ENCODE results near the gene WIPI1.
"Not testable (repeated sequence)": the region's sequence is repeated elsewhere in the genome, so short reads cannot be mapped to it uniquely, and the experiment has no call there.

Gene WIPI1

DNA sequence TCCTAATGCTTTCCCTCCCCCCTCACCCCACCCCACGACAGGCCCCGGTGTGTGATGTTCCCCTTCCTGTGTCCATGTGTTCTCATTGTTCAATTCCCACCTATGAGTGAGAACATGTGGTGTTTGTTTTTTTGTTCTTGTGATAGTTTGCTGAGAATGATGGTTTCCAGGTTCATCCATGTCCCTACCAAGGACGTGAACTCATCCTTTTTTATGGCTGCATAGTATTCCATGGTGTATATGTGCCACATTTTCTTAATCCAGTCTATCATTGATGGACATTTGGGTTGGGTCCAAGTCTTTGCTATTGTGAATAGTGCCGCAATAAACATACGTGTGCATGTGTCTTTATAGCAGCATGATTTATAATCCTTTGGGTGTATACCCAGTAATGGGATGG, 53.5 kb downstream of the WIPI1 start:
- not testable (repeated sequence) for DNase-seq

- DNase-seq = no peak
These were observed 54.2 kb downstream of the WIPI1 start for GRCh38 chr17:68403122-68403521.

GRCh38 chr17:68401288-68401687, 56.0 kb downstream of the WIPI1 start:
- DNase-seq = no peak

- no peak for DNase-seq
These were observed 56.9 kb downstream of the WIPI1 start for GRCh38 chr17:68400404-68400735.

DNA sequence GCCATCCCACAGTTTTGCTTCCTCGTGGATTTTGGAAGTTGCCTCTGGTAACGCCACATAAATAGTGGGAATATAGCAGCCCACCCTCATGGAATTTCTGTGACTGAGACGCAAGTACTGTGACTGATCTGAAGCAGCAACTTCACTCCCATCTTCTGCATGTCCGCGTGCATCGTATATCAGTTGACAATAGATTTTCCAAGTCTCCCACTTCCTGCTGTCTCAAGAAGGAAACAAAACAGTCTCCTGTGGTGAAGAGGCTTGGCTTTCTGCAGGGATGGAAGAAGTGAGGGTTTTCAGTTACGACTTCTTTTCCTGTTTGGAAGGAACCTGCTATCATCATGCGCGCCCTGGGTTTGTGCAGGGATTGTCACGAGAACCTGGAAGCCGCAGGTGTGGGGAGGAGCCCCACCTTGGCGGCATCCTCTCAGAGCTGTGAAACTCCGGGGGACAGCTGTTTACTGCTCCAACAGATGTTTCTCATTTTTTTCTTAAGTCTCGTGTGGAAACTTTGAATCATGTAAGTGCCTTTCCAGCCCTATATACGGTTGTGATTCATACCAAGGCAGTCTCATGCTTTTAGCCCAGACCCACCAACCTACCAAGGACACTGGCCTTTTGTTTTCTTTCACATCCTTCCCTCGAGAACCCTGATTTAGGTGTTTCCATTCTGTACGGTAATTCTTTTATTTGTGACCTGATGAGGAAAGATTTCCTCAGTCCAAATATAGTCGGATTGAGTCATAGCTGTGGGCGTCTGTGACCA, 57.5 kb downstream of the WIPI1 start:
- DNase-seq = peak; percentile 47 to 52

GRCh38 chr17:68398691-68399637, 58.3 kb downstream of the WIPI1 start:
- DNase-seq = peak in 1 of 2 donors; percentile 8

DNA sequence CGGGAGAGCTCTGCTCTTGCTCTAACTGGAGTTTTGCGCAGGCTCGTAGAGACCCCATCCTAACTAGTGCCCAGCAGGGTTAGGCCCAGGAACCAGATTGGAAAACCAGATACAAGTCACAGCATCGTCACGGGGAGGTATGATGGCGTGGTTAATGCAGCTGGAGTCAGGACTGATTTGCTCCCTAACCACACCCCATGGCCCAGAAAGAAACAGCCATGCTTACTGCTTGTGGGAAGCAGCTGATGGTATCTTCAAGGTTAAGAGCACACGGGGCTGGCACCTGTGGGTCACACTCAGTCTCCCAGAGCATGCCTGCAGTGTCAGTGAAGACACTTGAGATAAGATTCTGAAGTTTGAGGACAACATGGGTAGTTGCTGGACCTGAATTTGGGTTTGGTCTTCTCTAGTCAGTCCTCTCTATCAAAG, 60.2 kb downstream of the WIPI1 start:
- no peak for DNase-seq

GRCh38 chr17:68396226-68397107, 60.8 kb downstream of the WIPI1 start:
- no peak for DNase-seq

- DNase-seq = no peak
These were observed 62.5 kb downstream of the WIPI1 start for GRCh38 chr17:68394608-68395331.

DNA sequence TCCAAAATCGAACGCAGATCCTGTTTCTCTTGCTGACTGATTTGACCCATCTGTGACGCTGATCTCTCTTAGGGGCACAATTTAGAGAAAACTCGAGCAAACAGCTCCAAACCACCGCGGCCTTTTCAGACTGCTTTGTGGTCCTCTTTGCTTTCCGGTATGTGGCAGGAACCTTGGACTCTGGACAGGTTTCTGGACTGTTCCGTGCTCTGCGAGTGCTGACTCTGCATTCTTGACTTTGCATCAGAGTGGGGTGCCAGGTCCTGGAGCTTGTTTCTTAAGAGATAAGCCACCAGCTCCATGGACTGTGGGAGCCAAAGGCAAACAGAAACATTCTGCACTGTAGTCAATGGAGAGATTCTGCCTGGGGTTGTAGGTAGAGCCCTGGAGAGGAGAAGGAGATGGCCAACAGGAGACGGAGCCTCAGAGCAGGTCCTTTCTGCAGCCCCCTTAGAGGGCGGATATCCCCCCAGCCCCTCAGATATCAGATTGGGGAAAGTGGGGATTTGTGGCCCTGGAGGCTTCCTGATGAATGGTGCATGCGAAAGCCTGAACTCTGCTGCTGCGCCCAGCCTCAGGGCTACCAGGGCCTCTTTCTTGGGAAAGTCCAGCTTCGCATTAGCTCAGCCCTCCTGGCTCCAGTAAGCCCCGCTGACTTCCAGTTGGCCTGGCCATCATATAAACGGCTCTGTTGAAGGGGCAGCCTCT, 65.6 kb downstream of the WIPI1 start:
- no peak for DNase-seq

DNA sequence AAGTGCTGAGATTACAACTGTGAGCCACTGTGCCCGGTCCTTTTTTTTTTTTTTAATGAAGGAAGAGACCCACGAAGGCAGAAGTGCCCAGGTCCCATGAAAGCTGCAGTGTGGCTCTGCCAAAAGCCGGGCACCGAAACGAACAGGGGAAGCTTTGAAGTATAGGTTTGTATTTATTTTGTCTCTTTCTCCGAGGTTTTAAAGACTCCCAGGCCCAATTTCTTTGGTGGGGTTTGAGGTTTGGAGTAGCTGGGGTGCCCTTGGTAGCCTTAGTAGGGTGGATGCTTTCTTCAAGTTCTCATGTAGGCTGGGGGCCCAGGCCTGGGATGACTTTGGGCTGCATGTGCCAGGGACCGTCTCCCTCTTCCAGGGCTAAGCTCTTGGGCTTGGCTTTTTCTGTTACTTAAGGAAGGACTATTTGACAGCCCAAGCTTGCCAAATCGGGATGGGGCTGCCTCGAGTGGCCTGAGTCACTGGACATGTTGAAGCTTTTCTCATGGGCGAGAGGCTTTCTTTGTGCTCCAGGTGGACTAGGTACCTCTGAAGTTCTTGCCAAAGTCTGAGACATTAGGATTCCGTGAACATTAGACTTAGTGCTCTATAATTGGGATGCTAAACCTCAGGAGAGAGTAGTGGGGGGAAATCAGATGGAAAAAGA, 66.3 kb downstream of the WIPI1 start:
- no peak for DNase-seq

GRCh38 chr17:68389041-68389440, 68.3 kb downstream of the WIPI1 start:
- DNase-seq = no peak

DNA sequence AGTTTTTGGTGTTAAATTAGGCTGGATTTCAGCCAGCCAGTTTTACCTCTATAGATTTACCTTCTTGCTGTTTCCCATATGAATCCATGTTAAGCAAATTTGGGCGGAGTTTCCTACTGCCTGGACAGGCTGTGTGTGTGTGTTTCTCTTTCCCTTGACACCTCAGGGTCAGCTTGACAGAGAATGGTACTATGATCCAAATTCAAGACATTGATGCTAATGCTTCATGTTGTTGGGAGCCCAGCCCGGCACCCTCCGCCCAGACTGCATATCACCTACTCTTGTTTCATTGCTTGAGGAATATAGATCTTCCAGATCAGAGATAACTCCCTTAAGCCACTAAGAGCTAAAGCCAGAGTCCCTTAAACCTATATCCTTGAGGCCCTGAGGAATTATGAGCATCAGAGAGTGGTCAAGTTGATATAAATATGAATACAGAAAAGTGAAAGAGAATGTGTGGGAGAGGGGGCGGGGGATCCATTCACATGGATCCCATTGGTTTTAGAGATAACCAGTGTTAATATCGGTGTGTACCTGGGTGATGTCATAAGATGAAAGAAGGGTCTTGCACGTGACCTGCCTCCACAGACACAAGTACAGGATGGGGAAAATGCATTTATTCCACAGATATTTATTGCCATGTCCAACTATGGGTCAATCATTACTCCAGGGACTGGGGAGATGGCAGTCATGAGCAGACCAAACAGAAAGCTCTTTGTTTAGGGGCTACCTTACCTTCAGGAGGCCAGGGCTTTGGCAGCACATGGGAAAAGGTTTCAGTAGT, 69.7 kb downstream of the WIPI1 start:
- DNase-seq = no peak

DNA sequence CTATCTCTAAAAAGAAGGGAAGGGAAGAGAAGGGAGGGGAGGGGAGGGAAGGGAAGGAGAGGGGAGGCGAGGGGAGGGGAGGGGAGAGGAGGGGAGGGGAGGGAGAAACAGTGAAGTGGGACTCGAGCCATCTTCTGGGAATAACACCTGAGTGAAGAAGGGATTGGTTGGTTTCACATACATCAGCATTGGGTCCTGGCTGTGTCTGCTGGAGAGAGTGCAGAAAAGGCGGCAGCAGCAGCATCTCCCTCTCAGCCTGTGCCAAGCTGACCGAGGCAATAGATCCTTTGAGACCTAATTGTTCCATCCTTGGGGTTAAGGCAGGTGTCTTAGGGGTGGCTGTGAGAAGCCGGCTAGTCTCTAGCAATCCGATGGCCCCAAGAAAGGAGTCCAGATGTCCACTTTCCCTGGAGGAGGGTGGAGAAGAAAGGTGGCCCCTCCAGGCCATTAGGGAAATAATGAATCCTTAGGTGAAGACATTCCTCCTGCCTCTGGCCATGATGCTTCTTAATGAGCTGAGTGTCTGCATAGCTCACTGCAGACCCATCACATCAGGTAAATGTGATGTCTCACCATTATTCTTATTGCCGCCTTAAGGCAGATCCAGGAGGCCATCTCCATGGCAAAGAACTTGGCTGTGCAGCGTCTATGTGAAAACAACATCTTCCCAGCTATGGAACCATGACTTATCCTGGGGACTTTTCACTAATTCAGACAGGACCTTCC, 71.6 kb downstream of the WIPI1 start:
- DNase-seq = no peak

DNA sequence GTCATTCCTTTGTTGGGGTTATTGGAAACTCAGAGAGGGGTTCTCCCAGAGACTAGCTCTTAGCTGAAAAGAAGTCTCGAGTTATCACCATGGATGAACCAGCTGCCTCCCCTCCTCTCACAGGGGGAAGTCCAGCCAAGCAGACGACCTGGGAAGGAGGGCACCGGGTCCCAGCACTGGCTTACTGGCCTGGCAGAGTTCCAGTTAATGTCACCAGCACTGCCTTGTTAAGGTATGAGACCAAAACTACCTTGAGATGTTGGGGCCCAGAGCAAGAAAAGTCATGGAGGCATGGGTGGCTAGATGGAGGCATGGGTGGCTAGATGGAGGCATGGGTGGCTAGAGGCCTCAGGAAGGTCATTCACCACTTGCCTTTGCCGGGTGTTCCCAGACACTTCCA, 72.4 kb downstream of the WIPI1 start:
- DNase-seq = no peak

DNA sequence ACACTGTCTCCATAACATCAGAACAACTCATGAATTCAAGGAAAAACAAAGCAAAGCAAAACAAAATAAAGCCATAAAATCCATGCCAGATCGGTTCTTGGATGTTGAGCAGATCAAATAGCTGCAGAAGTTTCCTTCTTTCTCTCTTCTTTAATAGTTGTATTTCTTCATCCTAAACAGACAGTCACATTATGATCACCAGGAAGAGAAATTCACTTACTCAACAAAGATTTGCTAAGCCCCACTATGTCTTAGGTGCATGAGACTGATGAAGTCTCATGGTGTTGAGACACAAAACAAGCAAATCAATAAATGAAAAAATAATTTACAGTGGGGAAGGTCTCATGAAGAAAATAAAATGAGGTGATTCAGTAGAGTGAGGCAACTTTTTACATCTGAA, 72.8 kb downstream of the WIPI1 start:
- no peak for DNase-seq

DNA sequence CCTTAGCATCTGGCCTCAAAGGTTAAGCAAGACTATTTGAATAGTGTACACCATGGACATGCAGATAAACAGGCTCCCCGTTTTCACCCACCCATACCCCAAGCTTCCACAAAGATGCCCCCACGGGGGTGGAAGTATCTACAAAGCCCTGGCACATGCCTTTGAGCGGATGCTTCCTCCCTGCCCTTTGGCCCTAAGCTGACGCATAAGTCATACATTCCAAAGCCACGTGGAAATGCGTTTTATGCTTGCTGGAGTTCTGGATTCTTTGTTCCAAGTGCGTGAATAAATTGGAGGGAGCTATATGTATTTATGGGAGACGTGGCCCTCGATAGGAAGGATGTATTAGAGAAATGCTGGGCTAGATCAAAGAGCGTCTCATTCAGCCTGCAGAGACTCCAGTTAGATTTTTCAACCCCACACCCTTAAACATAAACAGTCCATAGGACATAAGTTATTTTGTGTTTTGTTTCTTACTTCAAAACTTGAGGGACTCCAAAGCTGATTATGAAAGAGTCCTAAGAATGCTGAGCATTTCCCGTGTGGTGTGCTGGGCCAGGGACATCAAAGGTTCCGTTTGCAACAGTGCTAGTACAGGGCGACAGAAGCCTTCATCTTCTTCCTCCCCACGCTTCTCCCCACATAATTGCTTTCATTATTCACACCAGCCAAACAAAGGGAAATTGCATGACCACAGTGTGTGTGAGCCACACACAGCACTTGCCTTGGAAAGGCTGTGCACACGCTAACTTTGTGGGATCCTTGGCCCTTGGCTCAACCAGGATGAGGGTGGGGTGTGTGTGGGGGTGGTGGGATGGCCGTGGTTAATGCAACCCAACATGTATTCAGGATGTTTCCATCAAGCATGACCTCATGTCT, 73.6 kb downstream of the WIPI1 start:
- no peak for DNase-seq

GRCh38 chr17:68383120-68383442, 74.2 kb downstream of the WIPI1 start:
- DNase-seq = no peak

Data from activated CD4-positive, alpha-beta T cell treated with anti-CD3 and anti-CD28 coated beads for 4 hours (primary cell).